ENCODE measurements around the gene STARD7. TPM values are rescaled to one million over a fixed set of nuclear protein-coding genes. Genes with fewer than 3 reads are reported as not detected.
A peak's percentile ranks its signal among the peaks of the same experiment; 100 is the strongest.

Gene STARD7
- total and polyA plus RNA-seq, 2 of the 13 experiments (the other 11 are each of a cell fraction or from before 2014, with no cell fraction given): 88.2 to 300 TPM

GRCh38 chr2:96208143-96209010, at the start of gene STARD7 (continued):
- TF ChIP-seq SIN3B (IDR thresholded peaks at IDR 0.05; ENCODE audit: low read length) (peak; percentile 31; the same call in 1 of the 2 replicates), NR1H2 (CRISPR knock-in tag; IDR thresholded peaks at IDR 0.05; ENCODE audit: borderline replicate concordance, low read depth) (peak; percentile 77; the same call in 1 of the 2 replicates), MBD4 (IDR thresholded peaks at IDR 0.05; ENCODE audit: borderline replicate concordance, low read length) (no peak), NAIF1 (CRISPR knock-in tag; IDR thresholded peaks at IDR 0.05; ENCODE audit: borderline replicate concordance) (0 out of 2 replicates have a peak, but pooled peaks have one; percentile 47), ATF7-NPFF (CRISPR knock-in tag; IDR thresholded peaks at IDR 0.05; ENCODE audit: low read depth) (peak; percentile 86; the same call in 1 of the 2 replicates), ZNF703 (CRISPR knock-in tag; IDR thresholded peaks at IDR 0.05; ENCODE audit: borderline replicate concordance) (peak; percentile 92; the same call in 1 of the 2 replicates), ATF5 (CRISPR knock-in tag; IDR thresholded peaks at IDR 0.05; ENCODE audit: low read depth) (peak; percentile 86), THAP7 (CRISPR knock-in tag; IDR thresholded peaks at IDR 0.05) (peak; percentile 74; the same call in 1 of the 2 replicates), ARID5B (CRISPR knock-in tag; IDR thresholded peaks at IDR 0.05) (peak; percentile 64), GATAD1 (CRISPR knock-in tag; IDR thresholded peaks at IDR 0.05) (peak; percentile 85), SPEN (CRISPR knock-in tag; IDR thresholded peaks at IDR 0.05; ENCODE audit: low read depth) (peak; percentile 89), ZNF329 (CRISPR knock-in tag; IDR thresholded peaks at IDR 0.05; ENCODE audit: low read depth) (no peak), ZSCAN20 (CRISPR knock-in tag; IDR thresholded peaks at IDR 0.05; ENCODE audit: borderline replicate concordance) (no peak), NRL (CRISPR knock-in tag; IDR thresholded peaks at IDR 0.05; ENCODE audit: borderline replicate concordance) (peak; percentile 64), FOXK2 (IDR thresholded peaks at IDR 0.05) (no peak), ARID2 (CRISPR knock-in tag; IDR thresholded peaks at IDR 0.05; ENCODE audit: borderline replicate concordance) (peak; percentile 75; the same call in 1 of the 2 replicates), ZBTB10 (CRISPR knock-in tag; IDR thresholded peaks at IDR 0.05; ENCODE audit: borderline replicate concordance) (no peak; the same call in 1 of the 2 replicates), ZMYM4 (CRISPR knock-in tag; IDR thresholded peaks at IDR 0.05) (peak; percentile 69), ZNF225 (CRISPR knock-in tag; IDR thresholded peaks at IDR 0.05) (peak; percentile 85), KDM5B (CRISPR knock-in tag; IDR thresholded peaks at IDR 0.05; ENCODE audit: borderline replicate concordance) (peak; percentile 98)
